Left renal cortex interstitium (tissue), 4 donors: ENCODE measurements around the gene UNC93B1. TPM values are rescaled to one million over a fixed set of nuclear protein-coding genes. Genes with fewer than 3 reads are reported as not detected.

Source experiments
- DNase-seq, 4 donors: peaks; one replicate each; pipeline ENCODE4 v3.0.0-alpha.2; 2013; ENCODE audit warnings: low read depth in 4 of 4, low spot score in 2 of 4, missing footprints in 1 of 4
- polyA plus RNA-seq, 4 donors: library from polyadenylated mRNA; unstranded; fragments of 120-200 nt; gene quantifications; one replicate each; pipeline ENCODE4 v1.2.1, GENCODE V29; 2013; ENCODE audit not compliant: insufficient read length in 4 of 4

The UNC93B1 gene
- polyA plus RNA-seq, 4 donors = 10.3 to 15.5 (median 12.8) TPM

DNA sequence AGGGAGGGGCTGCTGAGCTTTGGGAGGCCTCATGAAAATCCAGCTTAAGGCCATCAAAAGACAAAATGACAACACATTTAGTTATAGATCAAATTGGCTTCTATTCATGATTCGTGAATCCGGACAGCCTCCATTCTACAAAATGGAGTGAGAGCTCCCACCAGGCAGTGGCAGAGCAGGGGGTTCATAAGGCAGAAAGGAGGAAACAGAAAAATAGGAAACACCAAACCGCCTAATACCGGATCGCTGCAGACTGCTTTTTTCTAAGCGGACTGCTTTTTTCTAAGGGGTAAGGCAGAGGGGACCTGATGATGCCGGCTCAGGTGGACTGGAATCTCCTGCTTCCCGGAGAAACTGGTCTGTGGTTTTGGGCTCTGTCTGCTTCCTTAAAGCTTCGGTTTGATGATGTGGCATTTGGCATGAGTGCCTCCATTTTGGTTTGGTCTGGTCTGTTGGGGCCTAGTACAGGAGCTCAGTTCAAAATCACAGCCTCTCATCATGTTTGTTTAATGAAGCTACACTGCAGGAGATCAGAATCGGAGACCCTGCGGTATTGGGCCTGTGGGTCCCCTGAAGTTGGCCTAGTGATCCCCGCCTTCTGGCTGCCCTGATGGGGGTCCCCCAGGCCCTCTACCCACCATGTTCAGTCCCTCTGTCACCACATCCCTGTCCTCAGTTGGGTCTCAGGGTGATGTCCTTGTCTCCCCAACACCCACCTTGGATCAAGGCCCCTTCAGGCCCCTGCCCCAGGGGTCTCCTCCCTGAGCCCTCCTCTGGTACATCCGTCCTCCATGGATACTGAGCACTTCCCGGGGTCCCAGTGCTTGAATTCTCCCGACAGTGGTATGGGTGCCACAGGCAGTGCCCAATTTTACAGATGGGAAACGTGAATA, 7.4 kb upstream of the UNC93B1 start:
- DNase-seq = no peak

DNA sequence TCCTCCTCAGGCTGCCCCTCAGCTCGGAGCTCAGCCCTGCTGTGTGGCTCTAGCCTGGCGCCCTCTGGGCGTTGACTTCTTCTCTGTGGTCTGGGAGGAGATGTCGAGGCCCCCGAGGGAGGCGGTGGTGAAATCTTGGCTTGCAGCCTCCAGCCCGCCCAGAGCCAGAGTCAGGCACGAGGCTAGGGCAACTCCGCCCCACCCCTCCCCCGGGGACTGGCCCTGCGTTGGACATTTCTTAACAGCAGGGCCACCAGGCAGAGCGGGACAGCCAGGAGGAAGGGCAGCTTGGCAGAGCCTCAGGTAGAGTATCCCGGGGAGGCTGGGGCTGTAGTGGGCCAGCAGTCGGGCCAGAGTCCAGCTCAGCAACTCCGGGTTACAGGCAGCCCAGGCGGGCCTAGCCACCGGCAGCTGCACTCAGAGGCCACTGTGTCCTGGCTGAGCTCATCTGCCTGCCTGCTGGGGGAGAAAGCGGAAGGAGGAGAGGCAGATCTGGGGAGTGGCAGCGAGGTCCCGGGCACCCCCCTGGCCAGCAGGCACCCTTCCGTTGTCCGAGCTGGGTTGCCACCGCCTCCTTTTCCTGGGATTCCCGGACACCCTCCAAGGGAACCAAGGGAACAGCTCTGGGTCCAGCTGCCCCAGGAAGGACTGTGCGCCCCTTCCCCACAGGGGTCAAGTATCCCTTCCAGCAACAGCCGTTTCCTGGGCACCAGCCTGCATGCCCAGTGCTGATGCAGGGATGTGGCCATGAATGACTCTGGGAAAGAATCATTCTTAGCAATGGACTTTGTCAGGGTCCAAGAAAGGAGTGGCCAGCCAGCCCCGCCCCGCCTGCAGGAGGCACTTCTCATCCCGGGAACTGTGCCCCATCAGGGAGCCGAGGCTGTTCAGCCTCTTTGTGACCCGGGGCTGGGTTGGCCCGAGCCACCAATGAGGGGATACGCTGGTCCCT, 6.5 kb upstream of the UNC93B1 start, which contains the start of gene ALDH3B1:
TSS of gene ALDH3B1 (plus strand) at position 238 of the 952 bp plus-strand sequence. CDS start 4,971 bp downstream, outside the sequence.
- no peak for DNase-seq

DNA sequence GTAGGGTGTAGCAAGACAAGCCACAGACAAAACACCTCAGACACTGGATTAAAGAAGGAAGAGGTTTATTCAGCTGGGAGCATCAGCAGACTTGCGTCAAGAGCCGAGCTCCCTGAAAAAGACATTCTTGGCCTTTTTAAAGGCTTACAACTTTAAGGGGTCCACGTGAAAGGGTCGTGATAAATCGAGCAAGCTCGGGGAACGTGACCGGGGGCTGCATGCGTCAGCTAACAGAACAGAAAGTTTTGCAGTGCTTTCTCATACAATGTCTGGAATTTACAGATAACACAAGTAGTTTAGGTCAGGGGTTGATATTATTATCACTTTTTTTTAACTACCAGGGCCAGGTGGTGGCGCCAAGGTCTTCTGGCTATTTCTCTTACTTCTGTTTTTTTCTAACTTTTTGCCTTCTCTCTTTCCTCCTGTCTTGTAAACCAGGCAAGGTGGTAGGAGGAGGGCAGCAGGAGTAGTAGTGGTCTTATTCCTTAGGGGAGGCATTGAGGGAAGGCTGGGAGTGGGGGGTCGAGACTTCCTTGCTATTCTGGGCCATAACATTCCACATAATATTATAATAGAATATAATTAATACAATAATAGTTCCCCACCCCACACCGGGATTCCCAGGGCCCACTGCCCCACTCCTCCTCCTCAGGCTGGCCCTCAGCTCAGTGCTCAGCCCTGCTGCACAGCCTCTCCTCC, 5.6 kb upstream of the UNC93B1 start:
- DNase-seq = no peak

DNA sequence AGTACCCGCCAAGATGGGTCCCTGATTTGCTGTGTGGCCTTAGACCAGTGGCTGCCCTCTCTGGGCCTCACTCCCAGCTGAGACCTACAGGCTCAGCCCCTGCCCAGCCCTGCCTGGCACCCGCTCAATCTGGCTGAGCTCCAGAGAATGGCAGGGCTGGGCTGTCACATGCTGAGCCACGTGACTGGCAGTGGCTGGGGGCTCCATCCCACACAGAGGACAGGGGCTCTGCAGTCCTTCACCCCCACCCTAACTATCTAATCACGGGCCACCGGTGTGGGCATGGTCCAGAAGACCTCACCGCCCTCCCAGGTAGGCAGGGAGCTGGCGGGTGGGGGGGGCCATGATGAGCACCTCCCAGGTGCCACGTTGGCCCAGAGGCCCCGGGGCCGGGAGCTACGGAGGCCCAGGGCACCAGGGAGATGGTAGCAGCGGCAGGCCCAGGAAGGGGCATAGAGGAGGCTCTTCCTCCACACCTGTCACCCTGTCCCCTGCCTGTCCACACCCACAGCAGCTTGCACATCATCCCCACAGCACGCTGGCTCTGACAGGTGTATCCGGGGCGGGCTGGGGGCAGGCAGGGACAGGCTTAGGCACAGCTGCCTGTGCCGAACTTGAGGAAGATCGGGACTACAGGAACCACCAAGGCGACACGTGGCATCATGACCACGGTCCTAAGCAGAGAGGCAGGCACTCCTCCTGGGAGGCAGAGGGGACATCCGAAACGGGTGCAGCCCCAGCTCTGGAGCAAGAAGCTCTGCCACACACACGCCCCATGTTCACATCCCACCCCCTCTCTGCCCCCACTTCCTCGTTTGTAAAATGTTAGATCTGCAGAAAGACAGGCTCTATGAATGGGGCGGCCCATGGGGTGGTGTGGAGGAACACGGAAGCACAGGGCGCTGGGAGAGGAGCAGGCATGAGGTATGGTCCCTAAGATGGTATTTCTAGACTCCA, 4.8 kb upstream of the UNC93B1 start:
- DNase-seq = no peak

DNA sequence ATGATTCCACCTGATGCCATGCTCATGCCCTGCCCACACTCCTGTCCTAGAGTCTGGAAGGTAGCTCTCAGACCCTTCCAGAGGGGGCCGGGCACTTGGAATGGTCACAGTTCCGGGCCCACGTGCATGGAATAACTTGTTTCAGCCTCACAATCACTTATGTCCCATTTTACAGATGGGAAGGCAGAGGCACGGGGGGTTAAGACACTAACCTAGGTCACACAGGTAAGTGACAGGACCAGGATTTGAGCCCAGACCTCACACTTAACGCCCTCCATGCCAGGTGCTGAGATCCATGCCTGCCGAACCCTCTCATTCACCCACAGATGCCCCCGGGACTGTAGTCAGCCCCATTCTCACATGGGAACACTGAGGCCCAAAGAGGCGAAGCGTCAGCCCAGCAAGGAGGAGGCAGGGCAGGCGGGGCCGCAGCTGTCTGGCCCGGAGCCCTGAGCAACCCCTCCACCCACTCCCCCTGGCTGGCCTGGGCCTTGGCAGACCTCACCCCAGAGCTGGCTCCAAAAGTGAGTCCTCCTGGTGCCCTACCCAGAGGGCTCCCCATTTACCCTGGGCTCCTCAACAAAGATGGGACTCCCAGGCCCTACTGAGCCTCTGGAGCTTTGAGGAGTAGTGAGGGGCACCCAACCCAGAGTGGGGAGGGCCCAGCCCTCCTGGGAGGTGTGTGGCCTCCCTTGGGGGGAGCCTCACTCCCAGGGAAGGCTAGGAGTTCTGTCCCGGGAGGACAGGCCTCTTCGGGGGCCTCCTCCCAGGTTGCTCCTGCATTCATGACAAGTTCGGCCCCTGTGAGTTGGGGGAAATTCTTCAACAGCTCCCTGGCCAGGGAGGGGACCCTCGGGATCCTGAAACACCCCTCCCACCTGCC, 3.8 kb upstream of the UNC93B1 start:
- DNase-seq = no peak

DNA sequence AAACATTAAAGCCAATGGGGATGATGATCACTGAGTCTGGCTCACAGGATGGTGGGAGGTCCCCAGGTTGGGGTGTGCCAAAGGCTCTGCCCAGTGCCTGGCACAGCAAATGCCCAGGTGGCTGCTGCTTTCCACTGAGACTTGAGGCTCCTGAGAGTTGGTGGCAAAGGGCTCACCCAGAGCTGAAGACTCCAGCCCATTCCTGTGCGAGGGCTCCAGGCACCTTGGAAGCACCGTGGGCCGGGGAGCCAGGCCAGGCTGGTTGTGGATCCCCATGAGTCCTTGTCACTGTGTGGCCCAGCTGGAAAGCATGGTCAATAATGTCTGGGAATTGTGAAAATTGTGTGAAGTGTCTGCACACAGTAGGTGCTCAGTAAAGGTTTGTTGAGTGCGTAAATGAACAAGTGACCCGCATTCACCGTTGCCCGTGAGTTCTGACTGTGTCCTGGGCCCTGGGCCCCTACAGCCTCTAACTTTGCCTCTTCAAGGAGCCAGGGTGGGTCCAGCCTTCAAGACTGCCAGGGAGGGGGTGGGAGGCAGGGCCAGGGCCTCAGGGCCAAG, 2.8 kb upstream of the UNC93B1 start:
- no peak for DNase-seq

DNA sequence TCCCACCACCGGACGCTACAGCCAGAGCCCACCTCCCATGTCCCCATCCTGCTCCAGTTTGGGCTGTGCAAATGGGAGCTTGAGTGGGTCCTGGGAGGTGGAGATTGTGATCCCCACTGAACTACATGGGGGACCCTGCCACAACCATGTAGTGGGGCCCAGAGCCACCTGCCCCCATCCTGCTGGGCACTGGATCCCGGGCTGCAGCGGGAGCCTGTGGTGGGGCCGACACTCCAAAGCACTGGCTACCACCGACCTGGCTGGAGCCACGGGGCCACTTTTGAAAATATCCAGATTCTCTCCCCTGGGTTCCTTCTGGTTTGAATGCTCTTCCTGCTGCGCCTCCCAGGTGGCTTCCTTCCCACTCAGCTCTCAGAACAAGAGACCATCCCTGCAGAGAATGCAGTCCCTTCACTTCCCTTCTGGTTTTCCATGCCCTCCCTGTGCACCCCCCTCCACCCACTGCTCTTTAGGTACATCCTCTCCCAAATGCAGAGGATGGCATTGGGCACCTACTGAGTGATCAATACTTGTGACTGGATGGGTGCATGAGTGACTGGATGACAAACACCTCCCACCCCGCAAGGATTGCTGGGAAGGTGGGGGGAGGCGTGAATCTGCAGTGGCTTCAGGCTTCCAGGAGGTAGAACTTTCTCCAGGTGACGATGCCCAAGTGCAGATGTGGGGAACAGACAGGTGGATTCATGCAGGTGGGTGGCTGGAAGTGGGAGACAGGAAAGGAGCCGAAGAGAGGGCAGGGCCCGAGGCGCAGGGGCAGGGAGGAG, 846 bp upstream of the UNC93B1 start:
- no peak for DNase-seq

DNA sequence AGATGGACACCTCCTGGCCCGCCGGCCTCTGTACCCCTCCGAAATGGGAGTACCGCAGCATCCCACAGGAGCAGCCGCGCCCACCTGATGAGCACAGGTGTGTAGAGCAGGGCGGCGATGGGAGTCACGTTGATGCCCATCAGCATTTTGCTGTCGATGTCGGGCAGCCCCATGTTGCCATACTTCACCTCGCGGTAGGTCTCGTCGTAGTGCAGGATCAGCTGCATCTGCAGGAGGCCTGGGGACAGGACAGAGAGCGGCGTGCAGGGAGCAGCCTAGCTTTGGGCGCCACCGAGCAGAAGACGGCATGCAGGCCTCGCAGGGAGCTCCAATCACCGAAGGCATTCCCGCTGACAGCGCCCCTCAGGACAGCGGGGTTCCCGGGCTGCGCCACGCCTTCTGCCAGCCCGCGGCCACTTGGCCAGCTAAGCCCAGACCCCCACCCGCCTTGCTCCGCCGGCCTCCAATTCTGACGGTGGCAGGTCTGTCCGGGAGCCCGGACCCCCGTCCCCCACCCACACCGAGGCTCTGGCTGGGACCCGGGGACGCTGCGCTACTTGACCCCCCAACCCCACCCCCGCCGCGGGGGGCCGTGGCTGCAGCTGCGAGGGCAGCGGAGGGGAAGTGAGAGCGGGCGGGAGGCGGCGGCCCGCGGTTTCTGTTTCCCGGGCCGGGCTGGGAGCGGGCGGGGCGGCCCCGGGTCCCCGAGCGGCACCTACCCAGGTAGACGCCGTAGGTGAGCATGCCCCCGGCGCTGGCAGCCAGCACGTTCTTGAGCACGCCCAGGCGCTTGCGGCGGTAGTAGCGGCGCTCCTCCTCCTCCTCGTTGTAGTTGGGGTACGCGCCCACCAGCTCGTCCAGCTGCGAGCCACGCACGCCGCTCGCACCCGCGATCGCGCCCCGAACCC, 705 bp downstream of the UNC93B1 start:
- DNase-seq = no peak

DNA sequence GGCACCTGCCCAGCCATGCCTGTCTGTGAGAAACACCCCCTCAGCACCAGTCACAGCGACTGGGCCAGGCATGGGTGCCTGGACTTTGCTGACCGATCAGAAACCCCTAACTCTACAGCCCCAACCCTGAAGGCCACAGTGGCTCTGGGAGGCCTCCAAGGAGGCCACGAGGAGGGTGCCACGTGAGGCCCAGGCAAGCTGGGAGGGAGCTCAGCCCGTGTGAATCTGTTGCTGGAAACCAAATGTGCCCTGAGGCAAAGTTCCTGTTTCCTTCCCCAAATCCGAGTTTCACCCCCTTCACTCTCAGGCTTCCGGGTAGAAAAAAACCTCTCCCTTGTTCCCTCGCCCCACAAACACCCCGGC, 1.3 kb downstream of the UNC93B1 start:
- no peak for DNase-seq

DNA sequence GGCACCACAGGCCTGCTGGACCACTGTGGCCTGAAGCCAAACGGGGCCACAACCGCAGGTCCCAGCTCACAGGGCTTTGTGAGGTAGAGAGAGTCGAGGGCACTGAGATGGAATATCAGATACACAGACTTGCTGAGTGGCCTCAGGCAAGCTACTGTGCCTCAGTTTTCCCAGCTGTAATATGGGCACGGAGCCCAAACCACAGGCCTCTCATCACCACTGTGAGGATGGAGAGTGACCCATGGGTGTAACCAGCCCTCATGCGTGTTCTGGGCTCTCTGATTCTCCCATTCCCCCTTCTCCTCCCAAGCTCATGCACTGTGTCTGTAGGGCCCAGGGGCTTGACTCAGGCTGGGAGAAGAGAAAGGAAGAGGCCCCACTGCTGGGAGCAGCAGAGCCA, 4.2 kb downstream of the UNC93B1 start:
- DNase-seq = no peak

DNA sequence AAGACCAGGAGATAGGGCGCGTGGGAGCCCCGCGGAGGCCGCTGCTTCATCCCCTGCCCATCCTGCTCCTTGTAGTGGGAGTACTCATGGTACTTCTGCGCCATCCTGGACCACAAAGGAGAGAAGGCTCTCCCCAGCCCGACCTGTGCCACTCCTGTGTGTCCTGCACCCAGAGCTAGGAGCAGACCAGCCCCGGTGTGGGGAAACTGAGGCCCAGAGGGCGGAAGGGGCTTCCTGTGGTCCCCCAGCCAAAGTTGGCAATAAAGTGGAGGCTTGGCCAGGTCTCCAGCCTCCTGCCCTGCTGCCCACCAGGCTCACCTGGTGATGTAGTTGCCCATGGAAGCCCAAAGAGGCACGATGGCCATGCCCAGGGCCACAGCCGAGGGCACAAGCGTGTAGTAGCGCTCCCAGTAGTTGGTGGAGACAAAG, 4.7 kb downstream of the UNC93B1 start:
- DNase-seq = no peak

DNA sequence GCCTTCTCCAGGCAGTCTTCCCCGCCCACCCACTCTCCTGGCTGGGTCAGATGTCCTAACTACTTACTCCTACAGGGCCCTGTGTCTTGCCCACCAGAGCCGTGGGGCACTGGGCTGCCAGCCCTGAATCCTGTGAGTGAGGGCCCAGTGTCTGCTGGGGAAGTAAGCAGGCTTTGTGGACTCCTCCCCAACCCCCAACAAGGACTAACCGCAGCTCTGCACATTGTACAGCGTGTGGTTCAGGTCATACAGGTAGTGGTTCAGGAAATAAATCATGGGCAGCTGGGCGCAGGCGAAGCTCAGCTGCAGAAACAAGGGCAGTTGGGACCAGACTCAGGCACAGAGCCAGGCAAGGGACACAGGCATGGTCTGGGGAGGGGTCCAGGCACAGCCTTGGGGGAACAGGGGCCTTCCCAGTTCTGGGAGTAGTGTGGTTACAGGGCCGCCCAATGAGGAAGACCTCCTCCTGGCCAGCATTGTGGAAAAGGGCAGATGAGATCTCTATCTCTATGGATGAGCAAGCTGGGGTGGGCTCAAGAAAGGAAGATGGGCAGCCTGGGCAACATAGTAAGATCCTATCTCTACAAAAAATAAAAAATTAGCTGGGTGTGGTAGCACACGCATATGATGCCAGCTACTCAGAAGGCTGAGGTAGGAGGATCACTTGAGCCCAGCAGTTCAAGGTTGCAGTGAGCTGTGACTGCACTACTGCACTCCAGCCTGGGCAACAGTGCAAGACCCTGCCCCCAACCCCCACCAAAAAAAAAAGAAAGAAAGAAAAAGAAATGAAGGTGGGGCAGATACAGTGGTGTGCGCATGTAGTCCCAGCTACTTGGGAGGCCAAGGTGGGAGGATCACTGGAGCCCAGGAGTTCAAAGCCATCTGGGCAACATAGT, 5.5 kb downstream of the UNC93B1 start:
- DNase-seq = no peak

DNA sequence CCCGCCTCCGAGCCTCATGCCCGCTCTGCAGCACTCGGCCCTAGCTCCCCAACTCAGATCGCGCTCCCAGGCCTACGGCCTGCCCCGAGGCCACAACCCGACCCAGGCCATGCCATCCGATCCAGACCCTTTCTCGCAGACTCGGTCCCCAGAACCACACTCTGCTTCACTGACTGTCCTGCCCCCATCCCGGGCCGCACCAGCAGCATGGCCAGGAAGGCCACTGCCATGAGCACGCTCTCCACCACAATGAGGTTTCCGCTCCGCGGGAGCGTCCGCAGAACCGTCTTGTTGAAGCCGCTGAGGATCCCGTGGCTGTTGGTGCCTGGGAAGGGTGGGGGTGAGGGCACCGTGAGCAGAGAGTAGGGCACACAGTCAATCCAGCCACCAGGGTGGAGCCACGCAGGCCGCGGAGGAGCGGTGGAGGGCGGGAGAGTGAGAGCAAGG, 6.4 kb downstream of the UNC93B1 start:
- DNase-seq = no peak

DNA sequence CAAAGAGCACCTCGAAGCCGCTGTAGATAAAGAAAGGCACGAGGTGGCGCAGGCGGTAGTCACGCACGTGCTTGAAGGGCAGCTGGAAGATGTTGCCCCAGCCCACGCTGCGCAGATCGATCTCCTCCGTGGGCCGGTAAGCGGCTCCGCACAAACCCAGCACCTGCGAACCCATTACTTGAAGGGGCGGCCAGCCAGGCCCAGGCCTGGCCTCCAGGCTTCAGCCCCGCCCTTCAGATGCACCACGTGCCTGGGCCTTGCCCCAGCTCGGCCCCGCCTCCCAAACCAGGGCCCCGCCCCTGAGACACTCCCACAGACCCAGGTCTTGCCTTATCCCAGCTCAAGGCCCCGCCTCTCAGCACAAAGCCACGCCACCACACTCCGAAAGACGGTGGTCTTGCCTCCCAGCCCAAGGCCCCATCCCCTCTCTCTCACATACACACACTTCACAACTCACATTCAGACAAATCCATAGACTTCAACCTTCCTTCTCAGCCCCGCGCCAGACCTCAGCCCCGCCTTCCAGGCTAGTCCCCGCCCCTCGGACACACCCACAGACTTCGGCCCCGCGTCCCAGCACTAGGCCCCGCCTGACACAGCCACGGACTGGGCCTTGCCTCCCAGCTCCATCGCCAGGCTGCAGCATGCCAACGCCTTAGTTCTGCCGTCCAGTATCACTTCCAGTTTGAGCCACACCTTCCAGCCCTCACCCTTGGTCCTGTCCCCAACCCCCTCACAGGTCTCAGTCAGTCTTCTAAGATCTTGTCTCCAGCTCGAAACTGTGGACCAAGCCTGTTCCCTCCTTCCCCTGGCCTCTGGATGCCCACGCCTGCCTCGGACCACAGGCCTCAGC, 7.0 kb downstream of the UNC93B1 start:
- no peak for DNase-seq
